SU-DHL-6 (cell line): ENCODE data around the gene SPINK7.

Experiments
- CTCF ChIP-seq: fragments of 200-600 bp; sonication (generic); IDR thresholded peaks from one replicate; pipeline ENCODE4 v1.5.1; 2017; ENCODE audit warnings: antibody characterized with exemption, mild to moderate bottlenecking, low read length, moderate library complexity; ENCODE audit not compliant: insufficient read depth, poor library complexity, severe bottlenecking
- EZH2phosphoT487 ChIP-seq: fragments of 200-600 bp; sonication (generic), shearing (Covaris generic); conservative IDR thresholded peaks from 2 replicates; pipeline ENCODE4 v1.6.1; 2018; ENCODE audit warnings: mild to moderate bottlenecking, antibody characterized with exemption, low read length, moderate library complexity, mixed read lengths

- no peak for TF ChIP-seq CTCF
- TF ChIP-seq EZH2phosphoT487, result no peak
Measured at GRCh38 chr5:148297731-148298130, 14.5 kb upstream of the SPINK7 start.
